HCT116 (cell line): ENCODE results near the gene ATP1A4. TPM values are rescaled to one million over a fixed set of nuclear protein-coding genes. Genes with fewer than 3 reads are reported as not detected.

Experiments
- ATAC-seq: fragments of 200-7000 bp; cut with Tn5 transposase; 2 replicates; pipeline ENCODE4 v1.9.1; 2020; ENCODE audit warnings: mild to moderate bottlenecking, moderate library complexity
- BruUV-seq: library from RNA; stranded (reverse); fragments of 400-500 nt; replicated peaks from 2 replicates; lab custom pipeline; 2021; lab: Mats Ljungman, UMichigan
- CTCF ChIA-PET: fragments of 300-600 bp; sonication (Branson Sonifier 250); formaldehyde crosslinking; loops from one replicate; lab custom pipeline; 2021; ENCODE audit warnings: antibody characterized with exemption; lab: Charles Lee
- POLR2A ChIA-PET: fragments of 300-600, 350-600 bp; sonication (Branson Sonifier 250); formaldehyde crosslinking; loops from one replicate; lab custom pipeline; 2021; ENCODE audit warnings: antibody characterized with exemption; lab: Charles Lee
- RAD21 ChIA-PET, 2 experiments: fragments of 300-600 bp; sonication (Branson Sonifier 250); formaldehyde crosslinking; loops; one replicate each; lab custom pipeline; 2023; ENCODE audit warnings: low total read pairs in 2 of 2; ENCODE audit not compliant: uncharacterized antibody in 2 of 2, unreplicated experiment in 2 of 2, low non-redundant PET in 1 of 2; lab: Charles Lee
- DNase-seq: peaks from one replicate; pipeline ENCODE4 v3.0.0-alpha.2; 2010; ENCODE audit warnings: low read depth, low spot score
- H2AFZ ChIP-seq: fragments of 200-600 bp; shearing (Covaris generic), sonication (generic); 2 replicates; pipeline ENCODE4 v1.6.1; 2017; ENCODE audit warnings: low read depth, mixed run types, mixed read lengths, antibody characterized with exemption, low read length; ENCODE audit not compliant: poor library complexity, severe bottlenecking
- H3K27ac ChIP-seq: 2 replicates; pipeline ENCODE4 v1.5.1; 2012; ENCODE audit warnings: low read depth, low read length
- H3K27me3 ChIP-seq: fragments of 200-600 bp; sonication (generic); 2 replicates; pipeline ENCODE4 v1.6.1; 2016; ENCODE audit warnings: mixed run types, low read length, mixed read lengths; ENCODE audit not compliant: insufficient read depth
- H3K36me3 ChIP-seq, 2 experiments: fragments of 200-500 bp in 1 of 2; fragments of 200-600 bp in 1 of 2; sonication (Bioruptor generic) in 1 of 2; sonication (generic) in 1 of 2; 2 replicates each; pipeline versions ENCODE4 v1.5.1 to v1.6.1; 2014 to 2016; ENCODE audit warnings: low read length in 2 of 2, inconsistent platforms in 1 of 2, mixed read lengths in 1 of 2, mixed run types in 1 of 2; ENCODE audit not compliant: insufficient read depth in 2 of 2, control insufficient read depth in 1 of 2
- H3K4me1 ChIP-seq, 2 experiments: fragments of 200-600 bp in 1 of 2; sonication (generic) in 1 of 2; 2 replicates each; pipeline versions ENCODE4 v1.5.1 to v1.6.1; 2012 to 2017; ENCODE audit warnings: low read length in 2 of 2, inconsistent platforms in 1 of 2, mild to moderate bottlenecking in 1 of 2, mixed read lengths in 1 of 2, mixed run types in 1 of 2, moderate library complexity in 1 of 2; ENCODE audit not compliant: insufficient read depth in 2 of 2, control insufficient read depth in 1 of 2
- H3K4me2 ChIP-seq: fragments of 200-600 bp; sonication (generic); 2 replicates; pipeline ENCODE4 v1.6.1; 2017; ENCODE audit warnings: mixed run types, low read length, mixed read lengths
- H3K4me3 ChIP-seq, 2 experiments: fragments of 200-600 bp in 1 of 2; sonication (generic) in 1 of 2; replicated peaks in 1 of 2; 2 replicates each; pipeline ENCODE4 v1.5.1; 2011 to 2016; ENCODE audit warnings: low read length in 2 of 2, control low read depth in 1 of 2, low read depth in 1 of 2, mild to moderate bottlenecking in 1 of 2, mixed read lengths in 1 of 2, mixed run types in 1 of 2
- H3K79me2 ChIP-seq: fragments of 200-600 bp; sonication (generic); 2 replicates; pipeline ENCODE4 v1.6.1; 2017; ENCODE audit warnings: mild to moderate bottlenecking, mixed run types, low read length, moderate library complexity, mixed read lengths; ENCODE audit not compliant: insufficient read depth
- H3K9ac ChIP-seq: fragments of 200-600 bp; sonication (generic); 2 replicates; pipeline ENCODE4 v1.6.1; 2016; ENCODE audit warnings: low read length, mixed read lengths
- H3K9me2 ChIP-seq: fragments of 200-600 bp; sonication (generic), shearing (Covaris generic); 2 replicates; pipeline ENCODE4 v1.6.1; 2017; ENCODE audit warnings: mixed run types, mild to moderate bottlenecking, moderate library complexity; ENCODE audit not compliant: insufficient read depth
- H3K9me3 ChIP-seq, 2 experiments: fragments of 200-500 bp in 1 of 2; fragments of 200-600 bp in 1 of 2; sonication (Bioruptor generic) in 1 of 2; sonication (generic) in 1 of 2; 2 replicates each; pipeline ENCODE4 v1.6.1; 2014 to 2017; ENCODE audit warnings: low read length in 2 of 2, mixed read lengths in 2 of 2, inconsistent platforms in 1 of 2, low read depth in 1 of 2, mild to moderate bottlenecking in 1 of 2, mixed run types in 1 of 2, moderate library complexity in 1 of 2; ENCODE audit not compliant: control insufficient read depth in 1 of 2, insufficient read depth in 1 of 2
- H4K20me1 ChIP-seq: fragments of 200-600 bp; sonication (generic), shearing (Covaris generic); 2 replicates; pipeline ENCODE4 v1.6.1; 2017; ENCODE audit warnings: mixed run types, mild to moderate bottlenecking, moderate library complexity; ENCODE audit not compliant: insufficient read depth
- ATF3 ChIP-seq: IDR thresholded peaks from 2 replicates; pipeline ENCODE4 v1.6.1; 2012
- CBX3 ChIP-seq: IDR thresholded peaks from 2 replicates; pipeline ENCODE4 v1.6.1; 2012; ENCODE audit warnings: low read depth
- CEBPB ChIP-seq: IDR thresholded peaks from 2 replicates; pipeline ENCODE4 v1.6.1; 2012; ENCODE audit warnings: low read depth
- CTCF ChIP-seq, 3 experiments: fragments of 200-600 bp in 1 of 3; sonication (generic) in 1 of 3; IDR thresholded peaks in 2 of 3; conservative IDR thresholded peaks in 1 of 3; 2 replicates each; pipeline ENCODE4 v1.5.1; 2012 to 2017; ENCODE audit warnings: low read depth in 2 of 3, low read length in 2 of 3, antibody characterized with exemption in 1 of 3, borderline replicate concordance in 1 of 3, control low read depth in 1 of 3, mild to moderate bottlenecking in 1 of 3, mixed read lengths in 1 of 3, mixed run types in 1 of 3, moderate library complexity in 1 of 3; ENCODE audit not compliant: insufficient read depth in 1 of 3
- ELF1 ChIP-seq: IDR thresholded peaks from 2 replicates; pipeline ENCODE4 v1.6.1; 2012; ENCODE audit warnings: low read depth, borderline replicate concordance
- EZH2 ChIP-seq: fragments of 200-600 bp; sonication (generic); IDR thresholded peaks from 2 replicates; pipeline ENCODE4 v1.6.1; 2017; ENCODE audit warnings: antibody characterized with exemption, mixed run types
- EZH2phosphoT487 ChIP-seq: fragments of 200-600 bp; IDR thresholded peaks from 2 replicates; pipeline ENCODE4 v1.6.1; 2018; ENCODE audit warnings: antibody characterized with exemption, borderline replicate concordance
- FOSL1 ChIP-seq: IDR thresholded peaks from 2 replicates; pipeline ENCODE4 v1.6.1; 2012; ENCODE audit warnings: low read depth
- JUND ChIP-seq: IDR thresholded peaks from 2 replicates; pipeline ENCODE4 v1.6.1; 2012
- MAX ChIP-seq: IDR thresholded peaks from 2 replicates; pipeline ENCODE4 v1.6.1; 2012
- POLR2A ChIP-seq: IDR thresholded peaks from 2 replicates; pipeline ENCODE4 v1.7.0; 2011; ENCODE audit warnings: borderline replicate concordance; ENCODE audit not compliant: insufficient read depth, insufficient read length; ENCODE audit errors: extremely low read depth
- POLR2AphosphoS5 ChIP-seq: IDR thresholded peaks from 2 replicates; pipeline ENCODE4 v1.6.1; 2011; ENCODE audit warnings: mild to moderate bottlenecking, low read depth, low read length, moderate library complexity
- RAD21 ChIP-seq: IDR thresholded peaks from 2 replicates; pipeline ENCODE4 v1.6.1; 2012; ENCODE audit warnings: low read depth, mild to moderate bottlenecking
- REST ChIP-seq: IDR thresholded peaks from 2 replicates; pipeline ENCODE4 v1.6.1; 2012; ENCODE audit warnings: low read depth
- SIN3A ChIP-seq: IDR thresholded peaks from 2 replicates; pipeline ENCODE4 v1.6.1; 2012; ENCODE audit warnings: low read depth
- SP1 ChIP-seq: IDR thresholded peaks from 2 replicates; pipeline ENCODE4 v1.6.1; 2012; ENCODE audit warnings: low read depth
- TCF7L2 ChIP-seq: IDR thresholded peaks from 2 replicates; pipeline ENCODE4 v1.7.0; 2011; ENCODE audit warnings: borderline replicate concordance, inconsistent platforms; ENCODE audit not compliant: insufficient read depth, insufficient read length; ENCODE audit errors: extremely low read depth
- intact Hi-C: fragments of 100-400 bp; cut with micrococcal nuclease; formaldehyde crosslinking; loops from 2 replicates; pipeline ENCODE4 v1.10.0; 2022
- total RNA-seq: library from RNA; stranded (reverse); gene quantifications from one replicate; pipeline ENCODE4 v1.2.1, GENCODE V29; 2021; ENCODE audit not compliant: unreplicated experiment

Gene ATP1A4
- total RNA-seq, 1 experiment from 2014 or later: not detected

GRCh38 chr1:160124705-160125478, 26.5 kb upstream of the ATP1A4 start:
- no TSS peak for BruUV-seq
- peak overlapping the region in 1 of 2 experiments; percentile 39; a peak in 2 of 4 replicates for H3K4me3 ChIP-seq
- TF ChIP-seq EZH2phosphoT487 (no peak), CTCF (IDR thresholded peaks at IDR 0.05 in 2 of 3, conservative IDR thresholded peaks at IDR 0.05 in 1 of 3; ENCODE audit: borderline replicate concordance in 1 of 3, insufficient read depth in 1 of 3, low read depth in 2 of 3, low read length in 2 of 3) (peak in 1 of 3 experiments; percentile 27; a peak in 1 of 6 replicates), MAX (peak; percentile 63), FOSL1 (peak; percentile 63), POLR2A (no peak), SP1 (peak; percentile 63), CBX3 (0 out of 2 replicates have a peak, but pooled peaks have one; percentile 64), CEBPB (no peak; the same call in 1 of the 2 replicates), TCF7L2 (no peak), SIN3A (no peak), ATF3 (no peak; the same call in 1 of the 2 replicates), ELF1 (no peak), JUND (peak; percentile 80), POLR2AphosphoS5 (0 out of 2 replicates have a peak, but pooled peaks have one; percentile 23), RAD21 (peak; percentile 10; the same call in 1 of the 2 replicates), REST (no peak), EZH2 (no peak)
- TF ChIP-seq, all 23 proteins: peak for 8
- Histone ChIP-seq H3K9ac (no peak overlapping the region), H3K9me3 (no peaks in the 10 kb centered on the region), H3K4me1 (peaks cover 15 to 31% of the 10 kb centered on the region in 2 experiments), H2AFZ (peak overlapping the region; percentile 31), H3K36me3 (no peaks in the 10 kb centered on the region), H3K9me2 (0 out of 2 replicates have a peak, but pooled peaks cover 2% of the 10 kb centered on the region), H3K27ac (no peak overlapping the region), H3K4me2 (peak overlapping the region; percentile 71), H3K79me2 (no peaks in the 10 kb centered on the region), H4K20me1 (no peaks in the 10 kb centered on the region), H3K27me3 (no peaks in the 10 kb centered on the region)
- DNase-seq (peak; percentile 52), ATAC-seq (peak; percentile 78)
- ChIA-PET POLR2A (no interaction called here), RAD21 (interaction anchor here in 1 of 2 experiments (0.7 kb wide), 1 partner anchor 27 kb away, joined by 3 read pairs; the partner anchor contains the start of gene IGSF8), CTCF (interaction anchor here (1.2 to 1.6 kb wide), 2 partner anchors 9 to 68 kb away, joined by 3 read pairs; no protein-coding TSS in a partner anchor)
- intact Hi-C loops: no loop called here
